Measurements from ENCODE around the gene ST3GAL3. TPM values are rescaled to one million over a fixed set of nuclear protein-coding genes. Genes with fewer than 3 reads are reported as not detected.

The ST3GAL3 gene
- total RNA-seq, 2 experiments from 2014 or later = 18.1 to 26.7 TPM

DNA sequence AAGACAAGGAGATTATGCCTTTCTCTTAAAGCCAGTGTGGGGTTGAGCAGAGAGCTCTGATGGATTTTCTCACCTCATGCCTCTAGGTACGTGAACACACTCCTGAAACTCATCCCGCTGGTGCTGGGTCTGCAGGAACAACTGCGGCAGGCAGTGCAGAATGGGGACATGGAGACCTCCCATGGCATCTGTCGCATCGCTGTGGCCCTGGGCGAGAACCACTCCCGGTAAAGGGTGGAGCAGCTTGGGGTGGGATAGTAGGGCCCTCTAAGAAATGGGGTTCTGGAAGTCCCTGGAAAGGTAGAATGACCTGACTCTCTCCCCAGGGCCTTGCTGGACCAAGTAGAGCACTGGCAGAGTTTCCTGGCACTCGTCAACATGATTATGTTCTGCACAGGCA, 248.9 kb downstream of the ST3GAL3 start:
- no peak overlapping the region for H3K4me3 Mint-ChIP-seq
- no peaks in the 10 kb centered on the region for H3K36me3 Mint-ChIP-seq
- H3K4me1 Mint-ChIP-seq = no peaks in the 10 kb centered on the region
- ATAC-seq (no peak), DNase-seq (no peak)
- no peaks in the 10 kb centered on the region for H3K27me3 Mint-ChIP-seq
- CTCF ChIA-PET = interaction anchor here (0.9 to 1.4 kb wide), 2 partner anchors 9 to 10 kb away, joined by 3 to 4 read pairs; partner anchors contain the start of gene IPO13
- no peak overlapping the region for H3K27ac Mint-ChIP-seq
- no peaks in the 10 kb centered on the region for H3K9me3 Mint-ChIP-seq (ENCODE audit: low read depth)

DNA sequence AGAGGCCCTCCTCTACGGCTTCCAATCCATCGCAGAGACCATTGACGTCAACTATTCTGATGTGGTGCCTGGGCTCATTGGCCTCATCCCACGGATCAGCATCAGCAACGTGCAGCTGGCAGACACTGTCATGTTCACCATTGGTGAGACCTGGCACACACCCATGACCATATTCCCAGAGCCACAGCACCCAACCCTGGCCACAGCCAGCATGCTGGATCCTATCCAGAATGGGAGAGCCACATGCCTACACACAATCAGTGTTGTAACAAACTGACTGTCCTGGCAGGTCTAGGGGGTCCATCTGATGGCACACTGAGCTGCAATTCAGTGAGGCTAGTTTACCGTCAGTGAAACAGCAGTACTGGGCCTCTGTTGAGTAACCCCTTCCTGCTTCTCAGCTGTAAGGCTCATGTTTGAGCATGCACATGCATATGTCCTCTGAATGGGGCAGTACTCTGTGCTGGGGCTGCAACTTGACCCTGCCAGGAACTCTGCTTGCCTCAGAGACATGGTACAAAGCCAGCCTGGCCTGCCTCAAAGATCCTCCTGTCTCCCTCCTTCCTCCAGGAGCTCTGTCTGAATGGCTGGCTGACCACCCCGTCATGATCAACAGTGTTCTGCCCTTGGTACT, 250.2 kb downstream of the ST3GAL3 start:
- Mint-ChIP-seq H3K36me3 (no peaks in the 10 kb centered on the region), H3K4me1 (peaks cover 2% of the 10 kb centered on the region), H3K4me3 (no peak overlapping the region), H3K27ac (no peak overlapping the region), H3K9me3 (ENCODE audit: low read depth) (no peaks in the 10 kb centered on the region), H3K27me3 (no peaks in the 10 kb centered on the region)
- no peak for DNase-seq
- CTCF ChIA-PET = interaction anchor here (0.5 to 1.8 kb wide), 3 partner anchors 10 to 908 kb away, joined by 3 to 4 read pairs (median 3); partner anchors contain the start of gene IPO13
- ATAC-seq = no peak

DNA sequence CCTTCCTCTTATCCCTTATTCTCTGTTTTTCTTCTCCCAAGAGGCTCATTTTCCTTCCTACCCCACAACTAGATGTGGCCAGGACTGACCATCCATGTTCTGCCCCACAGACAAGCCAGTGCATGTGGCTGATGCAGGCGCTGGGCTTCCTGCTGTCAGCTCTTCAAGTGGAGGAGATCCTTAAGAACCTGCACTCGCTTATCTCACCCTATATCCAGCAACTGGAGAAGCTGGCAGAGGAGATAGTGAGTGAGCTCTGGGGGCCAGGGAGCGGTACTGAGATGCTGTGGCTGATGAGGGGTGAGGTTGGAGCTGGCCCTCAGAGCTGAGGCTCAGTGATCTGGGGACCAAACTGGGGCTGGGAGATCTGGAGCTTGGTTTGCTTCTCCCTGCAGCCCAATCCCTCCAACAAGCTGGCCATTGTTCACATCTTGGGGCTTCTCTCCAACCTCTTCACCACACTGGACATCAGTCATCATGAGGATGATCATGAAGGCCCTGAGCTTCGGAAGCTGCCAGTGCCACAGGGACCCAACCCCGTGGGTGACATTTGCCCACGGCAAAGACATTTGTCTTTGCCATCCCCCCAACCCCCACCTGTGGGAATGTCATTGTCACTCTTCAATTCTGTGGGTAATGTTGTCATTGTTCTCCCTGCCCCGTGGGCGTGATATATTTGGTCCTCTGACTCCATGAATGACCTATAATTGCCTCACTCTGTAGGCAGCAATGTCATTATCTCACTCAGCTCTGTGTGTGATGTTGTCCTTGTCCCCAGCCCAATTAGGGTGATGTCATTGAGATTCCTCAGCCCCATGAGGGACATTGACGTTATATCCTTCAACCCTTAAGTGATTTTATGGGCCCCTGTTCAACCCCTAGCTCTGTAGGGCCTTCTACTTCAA, 251.3 kb downstream of the ST3GAL3 start:
- CTCF ChIA-PET = interaction anchor here (0.5 to 1.8 kb wide), 4 partner anchors 11 to 304 kb away, joined by 3 to 6 read pairs (median 4); partner anchors contain the start of gene IPO13
- Mint-ChIP-seq H3K4me1 (peaks cover 10% of the 10 kb centered on the region), H3K9me3 (ENCODE audit: low read depth) (no peaks in the 10 kb centered on the region), H3K27ac (no peak overlapping the region), H3K27me3 (no peaks in the 10 kb centered on the region), H3K36me3 (no peaks in the 10 kb centered on the region), H3K4me3 (no peak overlapping the region)
- no peak for DNase-seq
- no peak for ATAC-seq

GRCh38 chr1:43960798-43961197, 253.5 kb downstream of the ST3GAL3 start:
- H3K4me3 Mint-ChIP-seq = no peak overlapping the region

DNA sequence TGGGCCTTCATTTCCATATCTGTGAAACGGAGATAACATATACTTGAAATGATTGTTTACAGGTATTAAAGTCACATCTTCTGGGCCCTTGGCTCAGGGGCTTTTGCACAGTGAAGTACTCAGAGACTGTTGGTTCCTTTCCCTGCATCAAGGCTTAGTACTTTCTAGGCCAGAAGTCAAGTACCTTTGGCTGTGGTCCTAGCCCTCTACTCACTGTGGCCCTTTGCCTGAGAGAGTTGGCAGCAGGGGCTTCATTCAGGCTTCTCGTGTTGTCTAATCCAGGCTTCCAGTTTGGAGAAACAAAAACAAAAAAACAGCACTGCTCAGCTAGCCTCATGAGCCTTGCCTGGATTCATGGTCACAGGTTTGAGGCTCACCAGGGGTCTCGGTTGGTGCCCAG, 254.4 kb downstream of the ST3GAL3 start:
- CTCF ChIA-PET = interaction anchor here (0.9 kb wide), 1 partner anchor 74 kb away, joined by 3 read pairs; no protein-coding TSS in a partner anchor
- H3K27ac Mint-ChIP-seq = no peak overlapping the region
- H3K4me3 Mint-ChIP-seq = no peak overlapping the region
- peaks cover 10% of the 10 kb centered on the region for H3K4me1 Mint-ChIP-seq
- DNase-seq (no peak), ATAC-seq (no peak)
- H3K9me3 Mint-ChIP-seq (ENCODE audit: low read depth) = no peaks in the 10 kb centered on the region
- H3K27me3 Mint-ChIP-seq = no peaks in the 10 kb centered on the region
- no peaks in the 10 kb centered on the region for H3K36me3 Mint-ChIP-seq

More at GRCh38 chr1:43960798-43961197, 253.5 kb downstream of the ST3GAL3 start:
- no peaks in the 10 kb centered on the region for H3K36me3 Mint-ChIP-seq
- ATAC-seq = no peak
- no peaks in the 10 kb centered on the region for H3K27me3 Mint-ChIP-seq
- H3K27ac Mint-ChIP-seq = no peak overlapping the region
- H3K4me1 Mint-ChIP-seq = peaks cover 10% of the 10 kb centered on the region
- DNase-seq = no peak
- CTCF ChIA-PET = no interaction called here
- no peaks in the 10 kb centered on the region for H3K9me3 Mint-ChIP-seq (ENCODE audit: low read depth)

- DNase-seq (no peak), ATAC-seq (no peak)
- Mint-ChIP-seq H3K27ac (no peak overlapping the region), H3K4me1 (peaks cover 10% of the 10 kb centered on the region), H3K9me3 (ENCODE audit: low read depth) (no peaks in the 10 kb centered on the region), H3K27me3 (no peaks in the 10 kb centered on the region), H3K36me3 (no peaks in the 10 kb centered on the region), H3K4me3 (no peak overlapping the region)
- CTCF ChIA-PET = no interaction called here
These were observed 255.0 kb downstream of the ST3GAL3 start for GRCh38 chr1:43962324-43962723.

DNA sequence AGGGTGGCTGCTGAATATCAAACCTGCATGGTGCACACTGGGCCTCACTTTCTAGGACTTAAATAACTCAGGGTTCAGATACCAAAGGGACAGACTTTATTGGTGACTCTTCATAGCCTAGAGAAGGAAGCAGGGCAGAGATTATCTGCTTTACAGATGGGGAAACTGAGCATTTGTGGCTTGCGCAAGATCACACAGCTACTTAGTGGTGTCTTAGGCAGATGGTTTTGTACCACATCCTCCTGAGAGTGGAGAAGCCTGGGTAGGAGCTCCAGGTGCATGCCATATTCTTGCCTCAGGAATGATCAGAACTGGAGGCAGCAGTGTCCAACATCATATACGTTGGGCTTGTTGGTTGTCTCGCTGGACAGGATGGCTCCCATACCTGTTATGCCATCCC, 255.7 kb downstream of the ST3GAL3 start:
- ATAC-seq (no peak), DNase-seq (no peak)
- Mint-ChIP-seq H3K36me3 (no peaks in the 10 kb centered on the region), H3K9me3 (ENCODE audit: low read depth) (no peaks in the 10 kb centered on the region), H3K4me3 (no peak overlapping the region), H3K27ac (no peak overlapping the region), H3K27me3 (no peaks in the 10 kb centered on the region), H3K4me1 (peaks cover 10% of the 10 kb centered on the region)
- CTCF ChIA-PET = no interaction called here

DNA sequence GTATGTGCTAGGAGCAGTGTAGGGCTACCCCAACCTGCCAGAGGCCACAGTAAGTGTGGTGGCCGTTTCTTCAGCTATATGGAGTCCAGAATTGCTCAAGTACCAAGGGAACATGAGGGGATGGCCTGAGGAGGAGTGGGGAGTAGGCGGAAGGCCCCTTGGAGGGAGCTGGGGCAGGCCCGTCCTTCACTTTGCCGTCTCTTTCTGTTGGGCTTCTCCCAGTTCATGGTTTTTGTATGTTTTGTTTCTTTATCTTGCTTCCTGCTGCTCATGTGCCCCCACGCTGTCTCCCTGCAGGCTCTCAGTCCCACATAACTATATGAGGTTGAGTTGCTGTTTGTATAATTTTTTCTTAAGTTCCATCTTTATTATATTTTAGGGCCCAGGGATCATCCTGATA, 256.6 kb downstream of the ST3GAL3 start:
- peaks cover 10% of the 10 kb centered on the region for H3K4me1 Mint-ChIP-seq
- no peaks in the 10 kb centered on the region for H3K36me3 Mint-ChIP-seq
- H3K9me3 Mint-ChIP-seq (ENCODE audit: low read depth) = no peaks in the 10 kb centered on the region
- ATAC-seq (no peak), DNase-seq (no peak)
- no peak overlapping the region for H3K27ac Mint-ChIP-seq
- no peaks in the 10 kb centered on the region for H3K27me3 Mint-ChIP-seq
- CTCF ChIA-PET = interaction anchor here (0.6 to 1.3 kb wide), 2 partner anchors 41 to 61 kb away, joined by 3 to 4 read pairs; no protein-coding TSS in a partner anchor
- no peak overlapping the region for H3K4me3 Mint-ChIP-seq

GRCh38 chr1:43965316-43965715, 258.0 kb downstream of the ST3GAL3 start:
- no peak overlapping the region for H3K4me3 Mint-ChIP-seq
- ATAC-seq (no peak), DNase-seq (no peak)
- no peaks in the 10 kb centered on the region for H3K36me3 Mint-ChIP-seq
- no peaks in the 10 kb centered on the region for H3K9me3 Mint-ChIP-seq (ENCODE audit: low read depth)
- H3K4me1 Mint-ChIP-seq = peaks cover 19% of the 10 kb centered on the region
- no peaks in the 10 kb centered on the region for H3K27me3 Mint-ChIP-seq
- H3K27ac Mint-ChIP-seq = no peak overlapping the region
- CTCF ChIA-PET = no interaction called here

GRCh38 chr1:43968348-43968948, 261.1 kb downstream of the ST3GAL3 start:
- H3K4me1 Mint-ChIP-seq = peaks cover 21% of the 10 kb centered on the region
- H3K36me3 Mint-ChIP-seq = peaks cover 6% of the 10 kb centered on the region
- H3K27me3 Mint-ChIP-seq = no peaks in the 10 kb centered on the region
- DNase-seq (peak; percentile 60), ATAC-seq (no peak)
- H3K27ac Mint-ChIP-seq = no peak overlapping the region
- CTCF ChIA-PET = interaction anchor here (5.4 kb wide), 1 partner anchor 22 kb away, joined by 30 read pairs; the partner anchor contains the start of gene IPO13
- no peak overlapping the region for H3K4me3 Mint-ChIP-seq
- H3K9me3 Mint-ChIP-seq (ENCODE audit: low read depth) = no peaks in the 10 kb centered on the region

GRCh38 chr1:43969416-43969745, 262.0 kb downstream of the ST3GAL3 start:
- no peaks in the 10 kb centered on the region for H3K27me3 Mint-ChIP-seq
- H3K9me3 Mint-ChIP-seq (ENCODE audit: low read depth) = no peaks in the 10 kb centered on the region
- no peak for DNase-seq
- CTCF ChIA-PET = interaction anchor here (1.0 to 5.4 kb wide), 3 partner anchors 23 to 32 kb away, joined by 4 to 30 read pairs (median 5); partner anchors contain the start of gene IPO13
- H3K4me3 Mint-ChIP-seq = peak overlapping the region; percentile 89
- H3K36me3 Mint-ChIP-seq = peaks cover 6% of the 10 kb centered on the region
- H3K27ac Mint-ChIP-seq = peak overlapping the region; percentile 24
- no peak for ATAC-seq
- peaks cover 30% of the 10 kb centered on the region for H3K4me1 Mint-ChIP-seq

- Mint-ChIP-seq H3K36me3 (peaks cover 6% of the 10 kb centered on the region), H3K9me3 (ENCODE audit: low read depth) (no peaks in the 10 kb centered on the region), H3K27ac (peak within 1 kb of the TSS; percentile 82), H3K4me3 (peak within 1 kb of the TSS; percentile 89), H3K4me1 (peaks cover 31% of the 10 kb centered on the region), H3K27me3 (no peaks in the 10 kb centered on the region)
- CTCF ChIA-PET = interaction anchor here (0.6 to 5.4 kb wide), 6 partner anchors 23 to 207 kb away, joined by 3 to 30 read pairs (median 4); partner anchors contain the start of gene IPO13
- ATAC-seq = peak; percentile 89
- DNase-seq = peak; percentile 99
These were observed 262.6 kb downstream of the ST3GAL3 start, which contains the start of gene DPH2 for GRCh38 chr1:43969746-43970466. Gene DPH2, plus strand, starts transcription at chr1:43970010. Its CDS starts 166 bp downstream, at chr1:43970176.

Measured in activated CD8-positive, alpha-beta memory T cell treated with anti-CD3 and anti-CD28 coated beads, Interleukin-2, amount 10 ng/mL, durations not matched to agents 7 days and 5 days (primary cell).